GM12891 (cell line): ENCODE measurements around the gene KCMF1.

ENCODE experiments used
- POLR2A ChIP-seq: IDR thresholded peaks from 2 replicates; pipeline ENCODE4 v1.6.1; 2011; ENCODE audit warnings: low read depth, low read length, control low read depth
- POLR2AphosphoS5 ChIP-seq: IDR thresholded peaks from 2 replicates; pipeline ENCODE4 v1.6.1; 2011; ENCODE audit warnings: low read depth, low read length, control low read depth
- TAF1 ChIP-seq: IDR thresholded peaks from 2 replicates; pipeline ENCODE4 v1.6.1; 2011; ENCODE audit warnings: low read depth, low read length, control low read depth

DNA sequence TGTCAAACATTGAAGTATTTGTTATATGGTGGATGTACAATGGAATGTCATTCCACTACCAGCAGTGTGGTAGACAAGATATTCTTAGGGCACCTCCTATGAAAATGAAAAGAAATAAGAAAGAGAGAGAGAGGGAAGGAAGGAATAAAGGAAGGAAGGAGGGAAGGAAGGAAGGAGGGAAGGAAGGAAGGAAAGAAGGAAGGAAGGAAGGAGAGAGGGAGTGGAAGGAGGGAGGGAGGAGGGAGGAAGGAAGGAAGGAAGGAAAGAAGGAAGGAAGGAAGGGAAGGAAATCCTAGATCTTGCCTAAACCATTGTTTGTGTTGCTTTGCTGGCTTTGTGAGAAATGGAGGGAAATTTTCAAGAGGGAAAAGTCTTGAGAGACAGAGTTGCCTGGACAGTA lies 112.1 kb downstream of the KCMF1 start:
- no peak for TF ChIP-seq POLR2AphosphoS5
- no peak for TF ChIP-seq POLR2A
- no peak for TF ChIP-seq TAF1
